Measurements from ENCODE around the gene PTBP3. TPM values are rescaled to one million over a fixed set of nuclear protein-coding genes. Genes with fewer than 3 reads are reported as not detected.

The PTBP3 gene
- total and polyA plus RNA-seq, 2 donors (not counting 1 experiment from before 2014, with no cell fraction given), result 16.7 to 28.7 TPM

GRCh38 chr9:112332214-112332613 lies 1.2 kb downstream of the PTBP3 start:
- H4K20me1 ChIP-seq (ENCODE audit: control insufficient read depth, extremely low read depth, insufficient read depth, low read length), result peaks cover 2% of the 10 kb centered on the region
- no peaks in the 10 kb centered on the region for H3K27me3 ChIP-seq (ENCODE audit: control insufficient read depth, insufficient read depth, low read length)
- H3K9me3 ChIP-seq (ENCODE audit: control insufficient read depth, insufficient read depth, low read depth, low read length), result no peaks in the 10 kb centered on the region
- no peak for TF ChIP-seq CTCF (conservative IDR thresholded peaks at IDR 0.05 in 1 of 2, IDR thresholded peaks at IDR 0.05 in 1 of 2; ENCODE audit: low read depth in 1 of 2, low read length in 2 of 2)
- TF ChIP-seq EZH2 (IDR thresholded peaks at IDR 0.05; ENCODE audit: low read length, missing control alignments), result no peak
- H3K79me2 ChIP-seq (ENCODE audit: control insufficient read depth, insufficient read depth, low read length), result peaks cover 56% of the 10 kb centered on the region
- H3K36me3 ChIP-seq (ENCODE audit: control insufficient read depth, insufficient read depth, low read length), result no peaks in the 10 kb centered on the region
- no peak overlapping the region for H3K27ac ChIP-seq (ENCODE audit: insufficient read depth, low read length)
- no peak overlapping the region for H2AFZ ChIP-seq (ENCODE audit: low read length)
- H3K4me1 ChIP-seq (ENCODE audit: control insufficient read depth, extremely low read depth, insufficient read depth, low read length), result no peaks in the 10 kb centered on the region
- H3K4me2 ChIP-seq (ENCODE audit: extremely low read depth, insufficient read depth, low read length), result peak overlapping the region; percentile 49
- DNase-seq (ENCODE audit: low read depth in 2 of 2), result no peak
- H3K9ac ChIP-seq (ENCODE audit: insufficient read depth, low read length), result peak overlapping the region; percentile 88
- H3K4me3 ChIP-seq (replicated peaks in 1 of 4; ENCODE audit: control extremely low read depth in 1 of 4, insufficient read depth in 1 of 4, low read depth in 3 of 4, low read length in 4 of 4), result peak overlapping the region; percentile 80 to 89 (median 84)

DNA sequence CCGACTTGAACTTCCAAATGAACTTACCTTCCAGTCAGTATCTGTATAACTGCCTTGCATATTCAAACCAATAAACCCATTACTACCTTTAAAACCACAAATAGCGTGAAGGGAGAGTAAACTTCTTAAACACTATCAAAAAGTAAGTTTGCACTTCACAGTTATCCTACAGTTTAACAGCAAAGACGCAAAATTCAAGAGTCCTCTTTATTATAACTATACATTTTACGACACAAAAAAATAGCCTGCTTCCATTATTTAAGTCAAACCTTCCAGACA lies 1.8 kb downstream of the PTBP3 start:
- H3K4me3 ChIP-seq (replicated peaks in 1 of 4; ENCODE audit: control extremely low read depth in 1 of 4, insufficient read depth in 1 of 4, low read depth in 3 of 4, low read length in 4 of 4), result peak overlapping the region; percentile 11 to 89 (median 82)
- no peaks in the 10 kb centered on the region for H3K9me3 ChIP-seq (ENCODE audit: control insufficient read depth, insufficient read depth, low read depth, low read length)
- H3K27me3 ChIP-seq (ENCODE audit: control insufficient read depth, insufficient read depth, low read length), result no peaks in the 10 kb centered on the region
- no peak overlapping the region for H2AFZ ChIP-seq (ENCODE audit: low read length)
- H4K20me1 ChIP-seq (ENCODE audit: control insufficient read depth, extremely low read depth, insufficient read depth, low read length), result peaks cover 2% of the 10 kb centered on the region
- H3K79me2 ChIP-seq (ENCODE audit: control insufficient read depth, insufficient read depth, low read length), result peaks cover 62% of the 10 kb centered on the region
- no peak overlapping the region for H3K27ac ChIP-seq (ENCODE audit: insufficient read depth, low read length)
- no peak overlapping the region for H3K9ac ChIP-seq (ENCODE audit: insufficient read depth, low read length)
- no peaks in the 10 kb centered on the region for H3K36me3 ChIP-seq (ENCODE audit: control insufficient read depth, insufficient read depth, low read length)
- DNase-seq (ENCODE audit: low read depth in 2 of 2), result no peak
- no peak for TF ChIP-seq EZH2 (IDR thresholded peaks at IDR 0.05; ENCODE audit: low read length, missing control alignments)
- TF ChIP-seq CTCF (conservative IDR thresholded peaks at IDR 0.05 in 1 of 2, IDR thresholded peaks at IDR 0.05 in 1 of 2; ENCODE audit: low read depth in 1 of 2, low read length in 2 of 2), result no peak
- H3K4me2 ChIP-seq (ENCODE audit: extremely low read depth, insufficient read depth, low read length), result peak overlapping the region; percentile 49
- no peaks in the 10 kb centered on the region for H3K4me1 ChIP-seq (ENCODE audit: control insufficient read depth, extremely low read depth, insufficient read depth, low read length)

DNA sequence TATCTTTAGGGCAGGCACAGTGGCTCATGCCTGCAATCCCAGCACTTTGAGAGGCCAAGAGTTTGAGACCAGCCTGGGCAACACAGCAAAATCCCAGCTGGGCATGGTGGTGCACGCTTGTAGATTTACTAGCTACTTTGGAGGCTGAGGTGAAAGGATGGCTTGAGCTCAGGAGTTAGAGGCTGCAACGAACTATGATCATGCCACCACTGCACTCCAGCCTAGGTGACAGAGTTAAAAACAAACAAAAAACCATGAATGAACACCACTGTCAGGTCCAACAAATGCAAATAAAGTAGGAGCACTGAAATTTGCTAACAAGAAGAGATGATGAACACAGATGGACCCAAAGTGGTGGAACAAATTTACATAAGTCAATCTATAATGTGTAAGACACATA lies 4.9 kb downstream of the PTBP3 start:
- Histone ChIP-seq H3K9me3 (ENCODE audit: control insufficient read depth, insufficient read depth, low read depth, low read length) (no peaks in the 10 kb centered on the region), H3K9ac (ENCODE audit: insufficient read depth, low read length) (no peak overlapping the region), H3K27ac (ENCODE audit: insufficient read depth, low read length) (no peak overlapping the region), H3K27me3 (ENCODE audit: control insufficient read depth, insufficient read depth, low read length) (no peaks in the 10 kb centered on the region), H3K4me1 (ENCODE audit: control insufficient read depth, extremely low read depth, insufficient read depth, low read length) (no peaks in the 10 kb centered on the region), H4K20me1 (ENCODE audit: control insufficient read depth, extremely low read depth, insufficient read depth, low read length) (peaks cover 2% of the 10 kb centered on the region), H3K4me3 (replicated peaks in 1 of 4; ENCODE audit: control extremely low read depth in 1 of 4, insufficient read depth in 1 of 4, low read depth in 3 of 4, low read length in 4 of 4) (no peak overlapping the region), H2AFZ (ENCODE audit: low read length) (no peak overlapping the region), H3K36me3 (ENCODE audit: control insufficient read depth, insufficient read depth, low read length) (no peaks in the 10 kb centered on the region), H3K4me2 (ENCODE audit: extremely low read depth, insufficient read depth, low read length) (no peak overlapping the region), H3K79me2 (ENCODE audit: control insufficient read depth, insufficient read depth, low read length) (peaks cover 93% of the 10 kb centered on the region)
- no peak for TF ChIP-seq EZH2 (IDR thresholded peaks at IDR 0.05; ENCODE audit: low read length, missing control alignments)
- TF ChIP-seq CTCF (conservative IDR thresholded peaks at IDR 0.05 in 1 of 2, IDR thresholded peaks at IDR 0.05 in 1 of 2; ENCODE audit: low read depth in 1 of 2, low read length in 2 of 2), result no peak
- no peak for DNase-seq (ENCODE audit: low read depth in 2 of 2)

Data from fibroblast of lung (primary cell).